ENCODE results near the gene LIPI.

Gene LIPI

DNA sequence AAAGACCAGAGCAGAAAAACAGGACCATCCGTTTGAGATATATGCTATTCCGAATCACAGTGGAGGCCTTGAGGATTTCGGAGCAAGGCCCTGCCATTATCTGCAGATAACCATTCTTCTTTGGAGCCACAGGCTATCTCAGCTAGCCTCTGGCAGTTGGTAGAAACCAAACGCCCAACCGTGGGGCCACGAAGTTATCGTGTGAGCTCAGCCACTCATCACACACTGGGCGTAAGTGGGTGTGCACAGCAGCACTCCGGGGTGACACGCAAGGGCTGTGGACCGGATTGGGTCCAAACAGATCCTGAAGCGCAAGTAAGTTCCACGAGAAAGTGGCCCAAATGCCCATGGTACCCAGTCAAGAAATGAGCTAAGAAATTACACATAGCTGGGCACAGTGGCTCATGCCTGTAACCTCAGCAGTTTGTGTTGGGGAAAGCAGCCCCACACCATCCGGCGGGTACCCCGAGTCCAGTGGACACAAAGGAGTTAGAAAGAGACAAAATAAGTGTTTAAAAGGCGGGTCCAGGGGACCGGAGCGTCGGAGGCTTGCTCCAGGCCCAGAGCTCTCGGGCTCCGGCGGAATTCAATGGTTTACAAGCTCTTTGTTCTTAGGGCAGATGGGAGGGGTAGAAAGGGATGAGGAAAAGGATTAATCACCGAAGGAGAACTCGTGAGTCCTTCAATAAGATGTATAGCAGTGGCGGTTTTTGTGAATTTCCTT, 130.6 kb downstream of the LIPI start:
- H3K27me3 ChIP-seq (ENCODE audit: insufficient read depth, low read length), result no peaks in the 10 kb centered on the region
- no peak overlapping the region for H2AFZ ChIP-seq (ENCODE audit: low read length)
- H3F3A ChIP-seq (ENCODE audit: insufficient read depth, low read length), result no peaks in the 10 kb centered on the region
- no peaks in the 10 kb centered on the region for H4K20me1 ChIP-seq (ENCODE audit: insufficient read depth, low read length)
- no peak overlapping the region for H3K4me2 ChIP-seq (ENCODE audit: low read length)
- no peaks in the 10 kb centered on the region for H3K9me3 ChIP-seq (ENCODE audit: low read length)
- H3K36me3 ChIP-seq (ENCODE audit: insufficient read depth, low read length), result no peaks in the 10 kb centered on the region
- H3K27ac ChIP-seq (ENCODE audit: low read depth, low read length, poor library complexity, severe bottlenecking), result no peak overlapping the region
- H3K4me3 ChIP-seq (ENCODE audit: low read depth, low read length, poor library complexity, severe bottlenecking), result no peak overlapping the region
- no peak for TF ChIP-seq EZH2 (IDR thresholded peaks at IDR 0.05; ENCODE audit: borderline replicate concordance, low read length)
- TF ChIP-seq, protein P1, sequence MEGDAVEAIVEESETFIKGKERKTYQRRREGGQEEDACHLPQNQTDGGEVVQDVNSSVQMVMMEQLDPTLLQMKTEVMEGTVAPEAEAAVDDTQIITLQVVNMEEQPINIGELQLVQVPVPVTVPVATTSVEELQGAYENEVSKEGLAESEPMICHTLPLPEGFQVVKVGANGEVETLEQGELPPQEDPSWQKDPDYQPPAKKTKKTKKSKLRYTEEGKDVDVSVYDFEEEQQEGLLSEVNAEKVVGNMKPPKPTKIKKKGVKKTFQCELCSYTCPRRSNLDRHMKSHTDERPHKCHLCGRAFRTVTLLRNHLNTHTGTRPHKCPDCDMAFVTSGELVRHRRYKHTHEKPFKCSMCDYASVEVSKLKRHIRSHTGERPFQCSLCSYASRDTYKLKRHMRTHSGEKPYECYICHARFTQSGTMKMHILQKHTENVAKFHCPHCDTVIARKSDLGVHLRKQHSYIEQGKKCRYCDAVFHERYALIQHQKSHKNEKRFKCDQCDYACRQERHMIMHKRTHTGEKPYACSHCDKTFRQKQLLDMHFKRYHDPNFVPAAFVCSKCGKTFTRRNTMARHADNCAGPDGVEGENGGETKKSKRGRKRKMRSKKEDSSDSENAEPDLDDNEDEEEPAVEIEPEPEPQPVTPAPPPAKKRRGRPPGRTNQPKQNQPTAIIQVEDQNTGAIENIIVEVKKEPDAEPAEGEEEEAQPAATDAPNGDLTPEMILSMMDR (IDR thresholded peaks at IDR 0.05; ENCODE audit: low read length), result no peak
- H3K9ac ChIP-seq (ENCODE audit: low read length), result no peak overlapping the region
- H3K79me2 ChIP-seq (ENCODE audit: insufficient read depth, low read length), result no peaks in the 10 kb centered on the region
- no peaks in the 10 kb centered on the region for H3K9me2 ChIP-seq (ENCODE audit: low read depth, low read length)
- H3K4me1 ChIP-seq (ENCODE audit: insufficient read depth, low read length, severe bottlenecking), result no peaks in the 10 kb centered on the region

GRCh38 chr21:14078746-14079375, 131.9 kb downstream of the LIPI start:
- no peaks in the 10 kb centered on the region for H3K27me3 ChIP-seq (ENCODE audit: insufficient read depth, low read length)

GRCh38 chr21:14076143-14076806, 134.5 kb downstream of the LIPI start:
- no peaks in the 10 kb centered on the region for H3K4me1 ChIP-seq (ENCODE audit: insufficient read depth, low read length, severe bottlenecking)
- H3K27ac ChIP-seq (ENCODE audit: low read depth, low read length, poor library complexity, severe bottlenecking), result no peak overlapping the region
- H3K9ac ChIP-seq (ENCODE audit: low read length), result no peak overlapping the region
- TF ChIP-seq, protein P1 (IDR thresholded peaks at IDR 0.05; ENCODE audit: low read length), result no peak
- TF ChIP-seq EZH2 (IDR thresholded peaks at IDR 0.05; ENCODE audit: borderline replicate concordance, low read length), result no peak
- no peaks in the 10 kb centered on the region for H3K79me2 ChIP-seq (ENCODE audit: insufficient read depth, low read length)
- peak overlapping the region; percentile 21 for H3K4me3 ChIP-seq (ENCODE audit: low read depth, low read length, poor library complexity, severe bottlenecking)
- peak overlapping the region; percentile 21; the same call in 1 of the 2 replicates for H3K4me2 ChIP-seq (ENCODE audit: low read length)
- no peaks in the 10 kb centered on the region for H3K27me3 ChIP-seq (ENCODE audit: insufficient read depth, low read length)
- no peak overlapping the region for H2AFZ ChIP-seq (ENCODE audit: low read length)
- no peaks in the 10 kb centered on the region for H4K20me1 ChIP-seq (ENCODE audit: insufficient read depth, low read length)
- H3K9me2 ChIP-seq (ENCODE audit: low read depth, low read length), result no peaks in the 10 kb centered on the region
- no peaks in the 10 kb centered on the region for H3K36me3 ChIP-seq (ENCODE audit: insufficient read depth, low read length)
- H3F3A ChIP-seq (ENCODE audit: insufficient read depth, low read length), result no peaks in the 10 kb centered on the region
- no peaks in the 10 kb centered on the region for H3K9me3 ChIP-seq (ENCODE audit: low read length)

More at GRCh38 chr21:14078746-14079375, 131.9 kb downstream of the LIPI start:
- no peak overlapping the region for H3K4me3 ChIP-seq (ENCODE audit: low read depth, low read length, poor library complexity, severe bottlenecking)
- H3K27ac ChIP-seq (ENCODE audit: low read depth, low read length, poor library complexity, severe bottlenecking), result no peak overlapping the region
- H3K4me1 ChIP-seq (ENCODE audit: insufficient read depth, low read length, severe bottlenecking), result no peaks in the 10 kb centered on the region
- H3K79me2 ChIP-seq (ENCODE audit: insufficient read depth, low read length), result no peaks in the 10 kb centered on the region
- H3K9me3 ChIP-seq (ENCODE audit: low read length), result no peaks in the 10 kb centered on the region
- no peak overlapping the region for H2AFZ ChIP-seq (ENCODE audit: low read length)
- no peak overlapping the region for H3K9ac ChIP-seq (ENCODE audit: low read length)
- no peaks in the 10 kb centered on the region for H3F3A ChIP-seq (ENCODE audit: insufficient read depth, low read length)
- H3K4me2 ChIP-seq (ENCODE audit: low read length), result no peak overlapping the region
- no peak for TF ChIP-seq EZH2 (IDR thresholded peaks at IDR 0.05; ENCODE audit: borderline replicate concordance, low read length)
- TF ChIP-seq, protein P1 (IDR thresholded peaks at IDR 0.05; ENCODE audit: low read length), result no peak
- H3K36me3 ChIP-seq (ENCODE audit: insufficient read depth, low read length), result no peaks in the 10 kb centered on the region
- H4K20me1 ChIP-seq (ENCODE audit: insufficient read depth, low read length), result no peaks in the 10 kb centered on the region
- H3K9me2 ChIP-seq (ENCODE audit: low read depth, low read length), result no peaks in the 10 kb centered on the region

Data from OCI-LY1 (cell line).